GM21423 (cell line): Measurements from ENCODE around the gene DCUN1D3.

Source experiments
- ATAC-seq: cut with Tn5 transposase; IDR thresholded peaks from one replicate; pipeline ENCODE4 v1.9.1; 2021; ENCODE audit warnings: mild to moderate bottlenecking, moderate library complexity; ENCODE audit not compliant: unreplicated experiment

The DCUN1D3 gene

GRCh38 chr16:20920091-20920490 is 19.9 kb upstream of the DCUN1D3 start:
- ATAC-seq: no peak

GRCh38 chr16:20918486-20919239 is 18.5 kb upstream of the DCUN1D3 start:
- ATAC-seq: no peak

- no peak for ATAC-seq
Observed at GRCh38 chr16:20916942-20917341, 16.8 kb upstream of the DCUN1D3 start.

GRCh38 chr16:20916289-20916688 is 16.1 kb upstream of the DCUN1D3 start:
- no peak for ATAC-seq

GRCh38 chr16:20911361-20911760 is 11.2 kb upstream of the DCUN1D3 start:
- ATAC-seq: no peak

GRCh38 chr16:20910781-20911321 is 10.7 kb upstream of the DCUN1D3 start:
- no peak for ATAC-seq

- no peak for ATAC-seq
Observed at GRCh38 chr16:20906341-20907255, 6.4 kb upstream of the DCUN1D3 start.

- ATAC-seq: no peak
Observed at GRCh38 chr16:20905576-20905975, 5.4 kb upstream of the DCUN1D3 start.

- ATAC-seq: no peak
Observed at GRCh38 chr16:20904507-20905081, 4.4 kb upstream of the DCUN1D3 start.

- no peak for ATAC-seq
Observed at GRCh38 chr16:20903899-20904506, 3.8 kb upstream of the DCUN1D3 start.

GRCh38 chr16:20903116-20903898 is 3.1 kb upstream of the DCUN1D3 start:
- no peak for ATAC-seq

GRCh38 chr16:20902426-20902825 is 2.3 kb upstream of the DCUN1D3 start:
- ATAC-seq: no peak

GRCh38 chr16:20901436-20902112 is 1.4 kb upstream of the DCUN1D3 start:
- ATAC-seq: no peak

- no peak for ATAC-seq
Observed at GRCh38 chr16:20901068-20901435, 894 bp upstream of the DCUN1D3 start.

GRCh38 chr16:20899477-20900298 is 470 bp downstream of the DCUN1D3 start:
- no peak for ATAC-seq

- ATAC-seq: no peak
Observed at GRCh38 chr16:20899071-20899470, 1.1 kb downstream of the DCUN1D3 start.

- no peak for ATAC-seq
Observed at GRCh38 chr16:20897922-20898321, 2.2 kb downstream of the DCUN1D3 start.

GRCh38 chr16:20897253-20897897 is 2.8 kb downstream of the DCUN1D3 start:
- ATAC-seq: no peak
